ENCODE data around the gene MAP1LC3B2. TPM values are rescaled to one million over a fixed set of nuclear protein-coding genes. Genes with fewer than 3 reads are reported as not detected.
A peak's percentile ranks its signal among the peaks of the same experiment; 100 is the strongest.

Gene MAP1LC3B2
- total and polyA plus RNA-seq, 2 experiments from 2014 or later: 3.3 TPM; not detected in 1

DNA sequence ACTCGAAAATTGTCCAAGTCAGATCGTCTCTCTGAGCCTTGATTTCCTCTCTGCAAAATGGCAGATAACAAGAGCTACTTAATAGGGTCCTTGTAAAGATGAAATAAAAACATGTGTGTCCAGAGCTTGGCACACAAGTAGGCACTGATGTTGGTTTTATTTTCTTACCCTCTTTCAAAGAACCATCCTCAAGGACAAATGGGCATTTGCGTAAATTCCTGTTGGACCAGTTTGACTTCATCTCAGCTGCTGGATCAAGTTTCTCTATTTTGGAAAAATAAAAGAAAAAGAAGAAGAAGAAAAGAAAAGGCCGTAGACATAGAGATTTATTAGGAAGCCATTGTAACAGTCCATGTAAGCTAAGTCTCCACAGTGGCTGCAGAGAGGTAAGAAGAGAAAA is 47.2 kb downstream of the MAP1LC3B2 start:
- Histone ChIP-seq H3K9me2 (replicated peaks; ENCODE audit: insufficient read depth) (no peaks in the 10 kb centered on the region), H3K9me3 (ENCODE audit: low read depth) (no peaks in the 10 kb centered on the region), H3K4me2 (no peak overlapping the region), H3K36me3 (replicated peaks; ENCODE audit: insufficient read depth, low read depth) (no peaks in the 10 kb centered on the region), H3K27ac (no peak overlapping the region), H3K4me3 (no peak overlapping the region), H4K20me1 (ENCODE audit: insufficient read depth, poor library complexity, severe bottlenecking) (no peaks in the 10 kb centered on the region), H2AFZ (no peak overlapping the region), H3K27me3 (no peaks in the 10 kb centered on the region), H3K79me2 (no peaks in the 10 kb centered on the region), H3K4me1 (ENCODE audit: insufficient read depth) (peaks cover 8% of the 10 kb centered on the region)
- no peak for TF ChIP-seq EZH2 (IDR thresholded peaks at IDR 0.05; ENCODE audit: borderline replicate concordance)
- TF ChIP-seq CTCF (IDR thresholded peaks at IDR 0.05; ENCODE audit: poor library complexity): no peak
- no peak for TF ChIP-seq EZH2phosphoT487 (IDR thresholded peaks at IDR 0.05; ENCODE audit: low read depth, severe bottlenecking, unreplicated experiment)
- no peak for DNase-seq (ENCODE audit: low spot score)
- 63% methylated on average over 4 of the region's 4 CpGs for WGBS (ENCODE audit: low lambda C conversion rate, missing lambda C conversion rate)

- Histone ChIP-seq H3K27me3 (no peaks in the 10 kb centered on the region), H3K4me3 (no peak overlapping the region), H3K4me2 (no peak overlapping the region), H3K4me1 (ENCODE audit: insufficient read depth) (peaks cover 8% of the 10 kb centered on the region), H3K36me3 (replicated peaks; ENCODE audit: insufficient read depth, low read depth) (no peaks in the 10 kb centered on the region), H3K27ac (no peak overlapping the region), H3K9me3 (ENCODE audit: low read depth) (no peaks in the 10 kb centered on the region), H3K9me2 (replicated peaks; ENCODE audit: insufficient read depth) (no peaks in the 10 kb centered on the region), H3K79me2 (no peaks in the 10 kb centered on the region), H4K20me1 (ENCODE audit: insufficient read depth, poor library complexity, severe bottlenecking) (no peaks in the 10 kb centered on the region), H2AFZ (no peak overlapping the region)
- DNase-seq (ENCODE audit: low spot score): no peak
- no peak for TF ChIP-seq CTCF (IDR thresholded peaks at IDR 0.05; ENCODE audit: poor library complexity)
- TF ChIP-seq EZH2 (IDR thresholded peaks at IDR 0.05; ENCODE audit: borderline replicate concordance): no peak
- no peak for TF ChIP-seq EZH2phosphoT487 (IDR thresholded peaks at IDR 0.05; ENCODE audit: low read depth, severe bottlenecking, unreplicated experiment)
- 97% methylated on average over 6 of the region's 6 CpGs for whole genome bisulfite sequencing (ENCODE audit: low lambda C conversion rate, missing lambda C conversion rate)
Measured at GRCh38 chr12:116607039-116607438, 47.9 kb downstream of the MAP1LC3B2 start.

- Histone ChIP-seq H3K4me3 (no peak overlapping the region), H3K27ac (no peak overlapping the region), H3K79me2 (no peaks in the 10 kb centered on the region), H3K27me3 (no peaks in the 10 kb centered on the region), H4K20me1 (ENCODE audit: insufficient read depth, poor library complexity, severe bottlenecking) (no peaks in the 10 kb centered on the region), H3K9me3 (ENCODE audit: low read depth) (no peaks in the 10 kb centered on the region), H3K9me2 (replicated peaks; ENCODE audit: insufficient read depth) (no peaks in the 10 kb centered on the region), H3K4me1 (ENCODE audit: insufficient read depth) (no peaks in the 10 kb centered on the region), H3K4me2 (no peak overlapping the region), H3K36me3 (replicated peaks; ENCODE audit: insufficient read depth, low read depth) (no peaks in the 10 kb centered on the region), H2AFZ (no peak overlapping the region)
- DNase-seq (ENCODE audit: low spot score): no peak
- 88% methylated on average over 8 of the region's 8 CpGs for WGBS (ENCODE audit: low lambda C conversion rate, missing lambda C conversion rate)
- TF ChIP-seq EZH2phosphoT487 (IDR thresholded peaks at IDR 0.05; ENCODE audit: low read depth, severe bottlenecking, unreplicated experiment): no peak
- peak; percentile 28 for TF ChIP-seq CTCF (IDR thresholded peaks at IDR 0.05; ENCODE audit: poor library complexity)
- no peak for TF ChIP-seq EZH2 (IDR thresholded peaks at IDR 0.05; ENCODE audit: borderline replicate concordance)
Measured at GRCh38 chr12:116609319-116610114, 50.3 kb downstream of the MAP1LC3B2 start.

All from hepatocyte (in vitro differentiated cells).